DND-41 (cell line): ENCODE results near the gene SUPT7L.
A peak's percentile ranks its signal among the peaks of the same experiment; 100 is the strongest.

Experiments used
- ATAC-seq: fragments of 200-7000 bp; cut with Tn5 transposase; 3 replicates; pipeline ENCODE4 v1.9.1; 2021; ENCODE audit warnings: low read depth; ENCODE audit not compliant: insufficient read depth
- DNase-seq: peaks from one replicate; pipeline ENCODE4 v3.0.0-alpha.2; 2020
- H2AFZ ChIP-seq: 2 replicates; pipeline ENCODE4 v1.6.0; 2012; ENCODE audit warnings: low read depth, low read length
- H3K27ac ChIP-seq: 2 replicates; pipeline ENCODE4 v1.5.1; 2012; ENCODE audit warnings: low read length, inconsistent platforms
- H3K27me3 ChIP-seq: fragments of 200-600 bp; sonication (generic); 2 replicates; pipeline ENCODE4 v1.6.0; 2012; ENCODE audit warnings: low read length, mild to moderate bottlenecking, inconsistent platforms; ENCODE audit not compliant: insufficient read depth, poor library complexity
- H3K36me3 ChIP-seq: 2 replicates; pipeline ENCODE4 v1.5.1; 2012; ENCODE audit warnings: low read length, inconsistent platforms; ENCODE audit not compliant: insufficient read depth
- H3K4me1 ChIP-seq: 2 replicates; pipeline ENCODE4 v1.5.1; 2012; ENCODE audit warnings: mild to moderate bottlenecking, low read length; ENCODE audit not compliant: insufficient read depth
- H3K4me2 ChIP-seq: 2 replicates; pipeline ENCODE4 v1.6.0; 2012; ENCODE audit warnings: mild to moderate bottlenecking, moderate library complexity, low read length, inconsistent platforms; ENCODE audit not compliant: insufficient read depth
- H3K4me3 ChIP-seq, 2 experiments: fragments of 200-600 bp in 1 of 2; shearing (Covaris generic) in 1 of 2; 2 replicates each; pipeline ENCODE4 v1.5.1; 2012 to 2016; ENCODE audit warnings: inconsistent platforms in 2 of 2, low read length in 2 of 2, mild to moderate bottlenecking in 2 of 2, low read depth in 1 of 2, moderate library complexity in 1 of 2
- H3K79me2 ChIP-seq: 2 replicates; pipeline ENCODE4 v1.6.0; 2012; ENCODE audit warnings: low read length, inconsistent platforms; ENCODE audit not compliant: insufficient read depth
- H3K9ac ChIP-seq: 2 replicates; pipeline ENCODE4 v1.6.0; 2012; ENCODE audit warnings: low read depth, mild to moderate bottlenecking, inconsistent platforms, low read length, moderate library complexity
- H3K9me3 ChIP-seq: 2 replicates; pipeline ENCODE4 v1.5.1; 2012; ENCODE audit warnings: low read length, moderate library complexity, mild to moderate bottlenecking, inconsistent platforms; ENCODE audit not compliant: insufficient read depth, severe bottlenecking
- H4K20me1 ChIP-seq: 2 replicates; pipeline ENCODE4 v1.6.0; 2012; ENCODE audit warnings: low read length; ENCODE audit not compliant: insufficient read depth
- EZH2 ChIP-seq: IDR thresholded peaks from 3 replicates; pipeline ENCODE4 v1.6.1; 2012; ENCODE audit warnings: borderline replicate concordance, low read depth, mild to moderate bottlenecking, moderate library complexity, low read length, inconsistent platforms; ENCODE audit not compliant: severe bottlenecking
- TF ChIP-seq, protein P1 (sequence below): IDR thresholded peaks from 2 replicates; pipeline ENCODE4 v1.5.1; 2012; ENCODE audit warnings: borderline replicate concordance, low read length, moderate library complexity, mild to moderate bottlenecking; ENCODE audit not compliant: poor library complexity, severe bottlenecking; ENCODE audit errors: extremely low read depth

Gene SUPT7L

GRCh38 chr2:27667446-27667845 is 4.0 kb upstream of the SUPT7L start:
- peaks cover 32% of the 10 kb centered on the region for H3K36me3 ChIP-seq
- TF ChIP-seq EZH2 = no peak
- TF ChIP-seq, protein P1, sequence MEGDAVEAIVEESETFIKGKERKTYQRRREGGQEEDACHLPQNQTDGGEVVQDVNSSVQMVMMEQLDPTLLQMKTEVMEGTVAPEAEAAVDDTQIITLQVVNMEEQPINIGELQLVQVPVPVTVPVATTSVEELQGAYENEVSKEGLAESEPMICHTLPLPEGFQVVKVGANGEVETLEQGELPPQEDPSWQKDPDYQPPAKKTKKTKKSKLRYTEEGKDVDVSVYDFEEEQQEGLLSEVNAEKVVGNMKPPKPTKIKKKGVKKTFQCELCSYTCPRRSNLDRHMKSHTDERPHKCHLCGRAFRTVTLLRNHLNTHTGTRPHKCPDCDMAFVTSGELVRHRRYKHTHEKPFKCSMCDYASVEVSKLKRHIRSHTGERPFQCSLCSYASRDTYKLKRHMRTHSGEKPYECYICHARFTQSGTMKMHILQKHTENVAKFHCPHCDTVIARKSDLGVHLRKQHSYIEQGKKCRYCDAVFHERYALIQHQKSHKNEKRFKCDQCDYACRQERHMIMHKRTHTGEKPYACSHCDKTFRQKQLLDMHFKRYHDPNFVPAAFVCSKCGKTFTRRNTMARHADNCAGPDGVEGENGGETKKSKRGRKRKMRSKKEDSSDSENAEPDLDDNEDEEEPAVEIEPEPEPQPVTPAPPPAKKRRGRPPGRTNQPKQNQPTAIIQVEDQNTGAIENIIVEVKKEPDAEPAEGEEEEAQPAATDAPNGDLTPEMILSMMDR = no peak
- no peaks in the 10 kb centered on the region for H3K9me3 ChIP-seq
- no peak for DNase-seq
- H3K27ac ChIP-seq = no peak overlapping the region
- H4K20me1 ChIP-seq = no peaks in the 10 kb centered on the region
- H2AFZ ChIP-seq = no peak overlapping the region
- H3K79me2 ChIP-seq = peaks cover 30% of the 10 kb centered on the region
- H3K4me1 ChIP-seq = peaks cover 25% of the 10 kb centered on the region
- no peak overlapping the region for H3K4me2 ChIP-seq
- no peaks in the 10 kb centered on the region for H3K27me3 ChIP-seq
- H3K4me3 ChIP-seq = no peak overlapping the region
- no peak for ATAC-seq
- H3K9ac ChIP-seq = no peak overlapping the region

- no peaks in the 10 kb centered on the region for H4K20me1 ChIP-seq
- H3K4me1 ChIP-seq = peaks cover 43% of the 10 kb centered on the region
- H3K27ac ChIP-seq = peak overlapping the region; percentile 90
- peak overlapping the region; percentile 67 for H3K9ac ChIP-seq
- no peak for TF ChIP-seq EZH2
- TF ChIP-seq, protein P1 = no peak
- no peaks in the 10 kb centered on the region for H3K27me3 ChIP-seq
- H3K9me3 ChIP-seq = no peaks in the 10 kb centered on the region
- peaks cover 48% of the 10 kb centered on the region for H3K36me3 ChIP-seq
- ATAC-seq (no peak), DNase-seq (no peak)
- peak overlapping the region; percentile 63 to 85; a peak in 3 of 4 replicates for H3K4me3 ChIP-seq
- H3K79me2 ChIP-seq = peaks cover 47% of the 10 kb centered on the region
- H3K4me2 ChIP-seq = peak overlapping the region; percentile 95
- H2AFZ ChIP-seq = peak overlapping the region; percentile 98
Observed at GRCh38 chr2:27664622-27665363, 1.4 kb upstream of the SUPT7L start.

DNA sequence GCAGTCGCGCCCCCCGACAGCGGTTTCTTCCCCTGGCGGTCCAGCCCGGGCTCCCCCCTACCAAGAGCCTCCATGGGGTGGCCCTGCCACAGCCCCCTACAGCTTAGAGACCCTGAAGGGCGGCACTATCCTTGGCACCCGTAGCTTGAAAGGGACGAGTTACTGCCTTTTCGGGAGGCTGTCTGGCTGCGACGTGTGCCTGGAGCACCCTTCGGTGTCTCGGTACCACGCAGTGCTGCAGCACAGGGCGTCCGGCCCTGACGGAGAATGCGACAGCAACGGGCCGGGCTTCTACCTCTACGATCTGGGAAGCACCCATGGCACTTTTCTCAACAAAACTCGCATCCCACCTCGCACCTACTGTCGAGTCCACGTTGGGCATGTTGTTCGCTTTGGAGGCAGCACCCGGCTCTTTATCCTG is 750 bp upstream of the SUPT7L start:
- Histone ChIP-seq H3K9ac (peak overlapping the region; percentile 67), H3K79me2 (peaks cover 47% of the 10 kb centered on the region), H2AFZ (peak overlapping the region; percentile 98), H3K4me3 (peak overlapping the region; percentile 63 to 85; a peak in 3 of 4 replicates), H4K20me1 (no peaks in the 10 kb centered on the region), H3K27ac (peak overlapping the region; percentile 90), H3K36me3 (peaks cover 49% of the 10 kb centered on the region), H3K9me3 (no peaks in the 10 kb centered on the region), H3K4me2 (peak overlapping the region; percentile 95), H3K4me1 (peaks cover 43% of the 10 kb centered on the region), H3K27me3 (no peaks in the 10 kb centered on the region)
- ATAC-seq (peak; percentile 18; the same call in 2 of the 3 replicates), DNase-seq (no peak)
- TF ChIP-seq, protein P1 = no peak
- TF ChIP-seq EZH2 = no peak
